Measurements from ENCODE around the gene BRSK1. TPM values are rescaled to one million over a fixed set of nuclear protein-coding genes. Genes with fewer than 3 reads are reported as not detected.

Gene BRSK1
- total and polyA plus RNA-seq, 2 of the 13 experiments (the other 11 are each of a cell fraction or from before 2014, with no cell fraction given) = 0.18 to 1.2 TPM

- no peak for TF ChIP-seq IRF9 (CRISPR knock-in tag; IDR thresholded peaks at IDR 0.05; ENCODE audit: borderline replicate concordance)
- TF ChIP-seq STAT5B (CRISPR knock-in tag; IDR thresholded peaks at IDR 0.05) = no peak
- no peak for TF ChIP-seq ZNF547 (CRISPR knock-in tag; IDR thresholded peaks at IDR 0.05)
- TF ChIP-seq THAP11 (CRISPR knock-in tag; IDR thresholded peaks at IDR 0.05) = no peak
- no peak for TF ChIP-seq NFKBIZ (CRISPR knock-in tag; IDR thresholded peaks at IDR 0.05)
- TF ChIP-seq ZFY (CRISPR knock-in tag; IDR thresholded peaks at IDR 0.05) = peak; percentile 60; the same call in 1 of the 2 replicates
- TF ChIP-seq HBP1 (CRISPR knock-in tag; IDR thresholded peaks at IDR 0.05; ENCODE audit: low read depth) = no peak
Measured at GRCh38 chr19:55339889-55340783, 56.3 kb downstream of the BRSK1 start (continued).

- POLR2A ChIA-PET = interaction anchor here (0.6 to 0.7 kb wide), 3 partner anchors 67 to 200 kb away, joined by 3 read pairs; partner anchors contain the start of gene UBE2S
- FAIRE-seq (no peak), ATAC-seq (0 out of 3 replicates have a peak, but pooled peaks have one; percentile 1), DNase-seq (ENCODE audit: low spot score) (no peak)
- Histone ChIP-seq H3K9ac (ENCODE audit: insufficient read depth, low read depth, low read length) (peak overlapping the region; percentile 95), H3K79me2 (ENCODE audit: insufficient read depth, low read length) (peaks cover 5% of the 10 kb centered on the region), H3K4me1 (ENCODE audit: insufficient read depth, low read length) (peaks cover 27% of the 10 kb centered on the region), H3K4me2 (ENCODE audit: low read depth, low read length) (peak overlapping the region; percentile 81), H3K9me3 (ENCODE audit: low read length) (no peaks in the 10 kb centered on the region), H4K20me1 (ENCODE audit: insufficient read depth, low read length) (peaks cover 3% of the 10 kb centered on the region; the same call in 1 of the 2 replicates), H3K36me3 (replicated peaks in 1 of 2; ENCODE audit: control insufficient read depth in 1 of 2, insufficient read depth in 2 of 2, low read length in 2 of 2) (peaks cover 2 to 7% of the 10 kb centered on the region in 2 experiments; a peak in 3 of 5 replicates), H2AFZ (ENCODE audit: low read length) (no peak overlapping the region), H3K4me3 (replicated peaks in 1 of 3; ENCODE audit: insufficient read depth in 1 of 3, low read depth in 2 of 3, low read length in 3 of 3) (peak overlapping the region; percentile 82 to 99 (median 91)), H3K27ac (ENCODE audit: extremely low read length, insufficient read depth, low read length) (peak overlapping the region; percentile 75), H3K27me3 (ENCODE audit: control insufficient read depth in 1 of 2, insufficient read depth in 2 of 2, low read length in 2 of 2) (no peaks in the 10 kb centered on the region; a peak in 1 of 5 replicates)
- in situ Hi-C loops (cut with HindIII; ENCODE audit: extremely low pct_ligation_motif_present, low pct_unique_long_range_greater_than_20kb) = no loop called here
- no TSS peak for BruUV-seq (replicated peaks)
- intact Hi-C loops (cut with micrococcal nuclease; ENCODE audit: unreplicated experiment) = no loop called here
- WGBS (ENCODE audit: low lambda C conversion rate) = under 1% methylated on average over 24 of the region's 24 CpGs
- CTCF ChIA-PET (ENCODE audit: low intra/inter-chr PET ratio, low total read pairs) = no interaction called here
- 0 out of 2 replicates have a peak, but pooled peaks have one; percentile 6 for TF ChIP-seq NR2F6 (IDR thresholded peaks at IDR 0.05)
- no peak for TF ChIP-seq NR2F6 (CRISPR knock-in tag; IDR thresholded peaks at IDR 0.05)
- TF ChIP-seq GLMP (CRISPR knock-in tag; IDR thresholded peaks at IDR 0.05; ENCODE audit: borderline replicate concordance) = no peak
- no peak for TF ChIP-seq HNF1A (IDR thresholded peaks at IDR 0.05; ENCODE audit: low read depth)
- no peak for TF ChIP-seq HNF1A (CRISPR knock-in tag; IDR thresholded peaks at IDR 0.05; ENCODE audit: borderline replicate concordance)
- TF ChIP-seq HNF4G (IDR thresholded peaks at IDR 0.05; ENCODE audit: borderline replicate concordance, low read depth, low read length) = no peak
- no peak for TF ChIP-seq HNF4G (CRISPR knock-in tag; IDR thresholded peaks at IDR 0.05; ENCODE audit: borderline replicate concordance, low read depth)
Measured at GRCh38 chr19:55340784-55341147, 57.0 kb downstream of the BRSK1 start.
